HepG2 (cell line): ENCODE measurements around the gene MEF2B. TPM values are rescaled to one million over a fixed set of nuclear protein-coding genes. Genes with fewer than 3 reads are reported as not detected.

Source experiments
- AGO1 ChIP-seq: fragments of 200-400 bp; formaldehyde crosslinking; IDR thresholded peaks from 2 replicates; pipeline ENCODE4 v1.6.1; 2017; ENCODE audit warnings: mild to moderate bottlenecking, low read depth, low read length, moderate library complexity; ENCODE audit not compliant: poor library complexity, severe bottlenecking
- ARNT ChIP-seq: fragments of 450-650 bp; IDR thresholded peaks from 2 replicates; pipeline ENCODE4 v1.6.1; 2017
- BRD4 ChIP-seq: sonication (generic); formaldehyde crosslinking; IDR thresholded peaks from 2 replicates; pipeline ENCODE4 v1.4.0; 2020; ENCODE audit warnings: missing genetic modification reagents
- ISL2 ChIP-seq: sonication (generic); formaldehyde crosslinking; IDR thresholded peaks from 2 replicates; pipeline ENCODE4 v1.5.0; 2020; ENCODE audit warnings: missing genetic modification reagents
- JUN ChIP-seq: sonication (generic); formaldehyde crosslinking; IDR thresholded peaks from 2 replicates; pipeline ENCODE4 v1.4.0; 2020; ENCODE audit warnings: mild to moderate bottlenecking, missing genetic modification reagents
- KAT7 ChIP-seq: IDR thresholded peaks from 2 replicates; pipeline ENCODE4 v1.6.1; 2018; ENCODE audit warnings: borderline replicate concordance, missing compliant biosample characterization
- KAT8 ChIP-seq: IDR thresholded peaks from 2 replicates; pipeline ENCODE4 v1.6.1; 2016; ENCODE audit warnings: missing genetic modification reagents, missing compliant biosample characterization
- KDM4B ChIP-seq: sonication (generic); formaldehyde crosslinking; IDR thresholded peaks from 2 replicates; pipeline ENCODE4 v1.4.0; 2020; ENCODE audit warnings: missing genetic modification reagents
- MAF1 ChIP-seq: sonication (generic); formaldehyde crosslinking; IDR thresholded peaks from 2 replicates; pipeline ENCODE4 v1.5.0; 2020; ENCODE audit warnings: missing genetic modification reagents, borderline replicate concordance
- MXI1 ChIP-seq: IDR thresholded peaks from 3 replicates; pipeline ENCODE4 v1.6.1; 2012; ENCODE audit warnings: low read depth, low read length, inconsistent platforms, borderline replicate concordance
- NBN ChIP-seq: fragments of 450-650 bp; conservative IDR thresholded peaks from 2 replicates; pipeline ENCODE4 v1.6.1; 2017
- NKX3-1 ChIP-seq: sonication (generic); formaldehyde crosslinking; IDR thresholded peaks from 2 replicates; pipeline ENCODE4 v1.5.0; 2020; ENCODE audit warnings: missing genetic modification reagents
- PHF8 ChIP-seq: sonication (generic); formaldehyde crosslinking; IDR thresholded peaks from 2 replicates; pipeline ENCODE4 v1.5.0; 2020; ENCODE audit warnings: missing genetic modification reagents
- RELA ChIP-seq: sonication (generic); formaldehyde crosslinking; IDR thresholded peaks from 2 replicates; pipeline ENCODE4 v1.4.0; 2020; ENCODE audit warnings: missing genetic modification reagents
- SAP130 ChIP-seq: IDR thresholded peaks from 2 replicates; pipeline ENCODE4 v1.6.1; 2016; ENCODE audit warnings: low read depth
- TFDP2 ChIP-seq: sonication (generic); formaldehyde crosslinking; IDR thresholded peaks from 2 replicates; pipeline ENCODE4 v1.4.0; 2020; ENCODE audit warnings: missing genetic modification reagents
- ZBTB21 ChIP-seq: sonication (generic); formaldehyde crosslinking; IDR thresholded peaks from 2 replicates; pipeline ENCODE4 v1.4.0; 2020; ENCODE audit warnings: missing genetic modification reagents
- ZBTB46 ChIP-seq: sonication (generic); formaldehyde crosslinking; IDR thresholded peaks from 2 replicates; pipeline ENCODE4 v1.4.0; 2020; ENCODE audit warnings: mild to moderate bottlenecking, missing genetic modification reagents, borderline replicate concordance
- ZNF263 ChIP-seq: sonication (generic); formaldehyde crosslinking; IDR thresholded peaks from 2 replicates; pipeline ENCODE4 v1.4.0; 2020; ENCODE audit warnings: missing genetic modification reagents
- ZNF576 ChIP-seq: sonication (generic); formaldehyde crosslinking; IDR thresholded peaks from 2 replicates; pipeline ENCODE4 v1.4.0; 2020; ENCODE audit warnings: mild to moderate bottlenecking, missing genetic modification reagents
- ZNF709 ChIP-seq: sonication (generic); formaldehyde crosslinking; IDR thresholded peaks from 2 replicates; pipeline ENCODE4 v1.5.0; 2020; ENCODE audit warnings: mild to moderate bottlenecking, missing genetic modification reagents
- ZNF768 ChIP-seq: sonication (generic); formaldehyde crosslinking; IDR thresholded peaks from 2 replicates; pipeline ENCODE4 v1.4.0; 2020; ENCODE audit warnings: missing genetic modification reagents
- ZNF770 ChIP-seq: sonication (generic); formaldehyde crosslinking; IDR thresholded peaks from 2 replicates; pipeline ENCODE4 v1.5.0; 2020; ENCODE audit warnings: mild to moderate bottlenecking, missing genetic modification reagents
- ZNF781 ChIP-seq: sonication (generic); formaldehyde crosslinking; IDR thresholded peaks from 2 replicates; pipeline ENCODE4 v1.5.1; 2020; ENCODE audit warnings: borderline replicate concordance, mild to moderate bottlenecking, missing genetic modification reagents; ENCODE audit errors: not compliant biosample characterization
- ZSCAN20 ChIP-seq: sonication (generic); formaldehyde crosslinking; IDR thresholded peaks from 2 replicates; pipeline ENCODE4 v1.4.0; 2020; ENCODE audit warnings: missing genetic modification reagents, mild to moderate bottlenecking, borderline replicate concordance
- ZSCAN22 ChIP-seq: sonication (generic); formaldehyde crosslinking; IDR thresholded peaks from 2 replicates; pipeline ENCODE4 v1.4.0; 2020; ENCODE audit warnings: mild to moderate bottlenecking, missing genetic modification reagents
- ZSCAN30 ChIP-seq: sonication (generic); formaldehyde crosslinking; IDR thresholded peaks from 2 replicates; pipeline ENCODE4 v1.5.0; 2020; ENCODE audit warnings: mild to moderate bottlenecking, missing genetic modification reagents
- polyA plus RNA-seq, 8 experiments: library from polyadenylated mRNA; depleted of rRNA in 3 of 8; stranded (reverse) in 7 of 8; unstranded in 1 of 8; fragments of >200 nt; fragmentation: Illumina TruSeq in 4 of 8; extraction: Trizol in 4 of 8; gene quantifications; 2 replicates each; pipeline versions ENCODE4 v1.2.1 to v1.2.3, GENCODE V29; 2011 to 2016; ENCODE audit warnings: low read depth in 4 of 8, missing spikeins in 1 of 8, mixed read lengths in 1 of 8; ENCODE audit not compliant: insufficient read depth in 1 of 8
- total RNA-seq, 5 experiments: library from RNA; depleted of rRNA; stranded (reverse); fragments of >200 nt; fragmentation: Illumina TruSeq; extraction: Trizol; gene quantifications; 2 replicates each; pipeline ENCODE4 v1.2.3, GENCODE V29; 2016; ENCODE audit warnings: low read depth in 1 of 5

Gene MEF2B
- total and polyA plus RNA-seq, 2 of the 13 experiments (the other 11 are each of a cell fraction or from before 2014, with no cell fraction given) = 1.2 to 1.7 TPM

- TF ChIP-seq ZNF781 = peak; percentile 32
- TF ChIP-seq TFDP2 (CRISPR knock-in tag) = no peak
- no peak for TF ChIP-seq KDM4B (CRISPR knock-in tag)
- no peak for TF ChIP-seq ZSCAN20 (CRISPR knock-in tag)
- TF ChIP-seq ZNF576 (CRISPR knock-in tag) = no peak
- TF ChIP-seq PHF8 (CRISPR knock-in tag) = no peak
- no peak for TF ChIP-seq ZNF263 (CRISPR knock-in tag)
- TF ChIP-seq MXI1 = peak; percentile 48; the same call in 1 of the 3 replicates
- no peak for TF ChIP-seq ZNF709 (CRISPR knock-in tag)
- no peak for TF ChIP-seq ZBTB46 (CRISPR knock-in tag)
- peak; percentile 83 for TF ChIP-seq AGO1
- TF ChIP-seq ZNF770 = no peak
- no peak for TF ChIP-seq ZSCAN22 (CRISPR knock-in tag)
- TF ChIP-seq ZBTB21 (CRISPR knock-in tag) = no peak
- TF ChIP-seq MAF1 (CRISPR knock-in tag) = no peak
- no peak for TF ChIP-seq RELA (CRISPR knock-in tag)
- TF ChIP-seq KAT8 = no peak
- no peak; the same call in 1 of the 2 replicates for TF ChIP-seq KAT7 (CRISPR knock-in tag)
- TF ChIP-seq ARNT = no peak
- TF ChIP-seq NKX3-1 (CRISPR knock-in tag) = no peak
- TF ChIP-seq ZSCAN30 = no peak
- peak; percentile 53 for TF ChIP-seq SAP130 (CRISPR knock-in tag)
- no peak for TF ChIP-seq JUN (CRISPR knock-in tag)
- TF ChIP-seq ISL2 = 0 out of 2 replicates have a peak, but pooled peaks have one; percentile 14
- no peak for TF ChIP-seq BRD4 (CRISPR knock-in tag)
- no peak for TF ChIP-seq NBN
- TF ChIP-seq ZNF768 (CRISPR knock-in tag) = no peak
Observed at GRCh38 chr19:19170053-19170872, at the start of gene MEF2B (continued).
